CD4-positive, CD25-positive, alpha-beta regulatory T cell (primary cell): ENCODE data around the gene TRDMT1. TPM values are rescaled to one million over a fixed set of nuclear protein-coding genes. Genes with fewer than 3 reads are reported as not detected.

ENCODE experiments used
- ATAC-seq, 2 donors: fragments of 150-1000 bp; cut with Tn5 transposase; one replicate each; pipeline ENCODE4 v1.10.0; 2021; ENCODE audit warnings: low read depth in 2 of 2, moderate number of reproducible peaks in 2 of 2, moderate library complexity in 1 of 2
- DNase-seq, 3 donors: peaks; one replicate each; pipeline versions ENCODE4 v3.0.0 to v3.0.0-alpha.2; 2012 to 2022; ENCODE audit warnings: mixed read lengths in 1 of 3
- H3K27ac ChIP-seq: one replicate; pipeline ENCODE4 v1.7.0; 2013; ENCODE audit warnings: mild to moderate bottlenecking, low read length; ENCODE audit not compliant: insufficient read depth, poor library complexity, severe bottlenecking
- H3K27me3 ChIP-seq: one replicate; pipeline ENCODE4 v1.7.0; 2013; ENCODE audit warnings: low read length; ENCODE audit not compliant: control insufficient read depth, insufficient read depth
- H3K36me3 ChIP-seq: one replicate; pipeline ENCODE4 v1.7.0; 2013; ENCODE audit warnings: mild to moderate bottlenecking, low read length, moderate library complexity; ENCODE audit not compliant: control insufficient read depth, insufficient read depth
- H3K4me1 ChIP-seq: 2 replicates; pipeline ENCODE4 v1.7.0; 2013; ENCODE audit warnings: mild to moderate bottlenecking, low read length; ENCODE audit not compliant: insufficient read depth, control insufficient read depth, poor library complexity, severe bottlenecking
- H3K4me3 ChIP-seq: one replicate; pipeline ENCODE4 v1.7.0; 2013; ENCODE audit warnings: low read depth, mild to moderate bottlenecking, low read length, moderate library complexity
- H3K9me3 ChIP-seq, 2 experiments: 1 replicate in 1 of 2; 2 replicates in 1 of 2; pipeline ENCODE4 v1.7.0; 2013; ENCODE audit warnings: low read length in 2 of 2, mild to moderate bottlenecking in 1 of 2, moderate library complexity in 1 of 2; ENCODE audit not compliant: control insufficient read depth in 2 of 2
- H3K27ac Mint-ChIP-seq, 3 donors: one replicate each; pipeline ENCODE4 v1.8.0; 2020 to 2022; ENCODE audit warnings: mild to moderate bottlenecking in 3 of 3, mixed read lengths in 3 of 3, moderate library complexity in 2 of 3
- H3K27me3 Mint-ChIP-seq: one replicate; pipeline ENCODE4 v1.8.0; 2022; ENCODE audit warnings: mild to moderate bottlenecking, mixed read lengths
- H3K36me3 Mint-ChIP-seq: one replicate; pipeline ENCODE4 v1.8.0; 2020; ENCODE audit warnings: mixed read lengths
- H3K4me1 Mint-ChIP-seq, 4 donors: one replicate each; pipeline ENCODE4 v1.8.0; 2020 to 2022; ENCODE audit warnings: mixed read lengths in 4 of 4, mild to moderate bottlenecking in 1 of 4
- H3K4me3 Mint-ChIP-seq, 4 donors: one replicate each; pipeline ENCODE4 v1.8.0; 2020 to 2022; ENCODE audit warnings: mild to moderate bottlenecking in 4 of 4, mixed read lengths in 4 of 4, moderate library complexity in 3 of 4
- H3K9me3 Mint-ChIP-seq, 7 donors: one replicate each; pipeline ENCODE4 v1.8.0; 2020 to 2022; ENCODE audit warnings: mixed read lengths in 7 of 7, mild to moderate bottlenecking in 3 of 7, moderate library complexity in 2 of 7
- polyA plus RNA-seq, 4 donors: library from polyadenylated mRNA; unstranded; fragments of 300-500 nt; fragmentation: Illumina TruSeq; gene quantifications; one replicate each; pipeline ENCODE4 v1.2.3, GENCODE V29; 2021
- total RNA-seq: library from RNA; stranded (reverse); gene quantifications from one replicate; pipeline ENCODE4 v1.2.3, GENCODE V29; 2022

TRDMT1 gene
- total and polyA plus RNA-seq, 5 donors from 2014 or later, result 5.8 to 12.2 (median 8.2) TPM

DNA sequence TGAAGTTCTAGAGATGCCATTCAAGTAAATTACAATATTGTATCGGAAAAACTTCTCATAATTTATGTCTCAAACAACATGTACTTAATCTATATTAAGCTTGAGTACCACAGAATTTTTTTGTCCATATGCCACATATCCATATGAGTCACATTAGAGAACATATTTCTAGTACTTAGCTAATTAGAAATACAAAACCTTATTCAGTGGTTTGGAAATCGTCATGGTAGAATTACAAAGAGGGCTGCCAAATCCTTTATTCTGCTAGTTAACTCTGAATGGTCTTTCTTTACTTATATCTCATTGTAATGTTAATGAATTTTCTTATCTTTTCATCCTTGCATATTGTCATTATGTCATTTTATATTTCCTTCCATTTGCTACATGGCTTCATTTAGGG, 17.6 kb upstream of the TRDMT1 start:
- H3K27ac Mint-ChIP-seq, result peak overlapping the region in 1 of 3 donors; percentile 34
- ATAC-seq (no peak), DNase-seq (no peak)
- no peaks in the 10 kb centered on the region for H3K9me3 Mint-ChIP-seq
- H3K9me3 ChIP-seq, result no peaks in the 10 kb centered on the region
- H3K36me3 Mint-ChIP-seq, result peaks cover 20% of the 10 kb centered on the region
- no peak overlapping the region for H3K4me3 Mint-ChIP-seq
- no peaks in the 10 kb centered on the region for H3K27me3 ChIP-seq
- peaks cover 6% of the 10 kb centered on the region for H3K36me3 ChIP-seq
- no peaks in the 10 kb centered on the region for H3K27me3 Mint-ChIP-seq
- H3K27ac ChIP-seq, result no peak overlapping the region
- no peak overlapping the region for H3K4me3 ChIP-seq
- peaks cover 16 to 37% (median 24%) of the 10 kb centered on the region in 4 donors for H3K4me1 Mint-ChIP-seq
- H3K4me1 ChIP-seq, result peaks cover 20% of the 10 kb centered on the region

DNA sequence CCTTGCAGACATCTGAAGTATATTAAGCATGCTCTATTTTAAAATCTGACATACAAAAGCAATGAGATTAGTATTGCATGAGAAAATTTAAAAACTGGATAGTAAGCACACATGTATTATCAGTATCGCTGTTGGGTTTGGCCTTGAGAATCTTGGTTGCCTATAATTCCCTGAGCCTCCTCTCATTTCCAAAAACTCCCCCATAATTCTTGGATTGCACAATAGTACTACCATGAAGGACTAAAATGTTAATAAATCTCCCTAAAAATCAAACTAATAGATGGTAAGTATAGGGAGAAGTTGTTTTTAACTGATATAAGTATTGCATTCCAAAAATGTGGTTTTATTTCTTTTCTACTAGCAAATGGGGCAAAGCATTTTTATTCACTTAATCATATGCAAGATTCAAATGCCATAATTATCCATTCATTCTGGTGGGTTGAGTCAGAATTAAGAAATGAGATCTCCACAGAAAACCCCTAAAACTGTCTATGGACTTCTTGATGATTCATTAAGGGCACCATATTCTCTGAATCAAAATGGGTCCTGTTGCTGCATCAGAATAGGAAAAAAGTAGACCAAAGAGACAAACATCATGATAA, 16.3 kb upstream of the TRDMT1 start:
- H3K36me3 ChIP-seq, result peaks cover 9% of the 10 kb centered on the region
- peaks cover 15% of the 10 kb centered on the region for H3K36me3 Mint-ChIP-seq
- H3K27ac ChIP-seq, result no peak overlapping the region
- peak overlapping the region in 1 of 3 donors; percentile 82 for H3K27ac Mint-ChIP-seq
- no peaks in the 10 kb centered on the region for H3K27me3 ChIP-seq
- H3K9me3 Mint-ChIP-seq, result no peaks in the 10 kb centered on the region
- no peak overlapping the region for H3K4me3 Mint-ChIP-seq
- no peaks in the 10 kb centered on the region for H3K9me3 ChIP-seq
- no peak overlapping the region for H3K4me3 ChIP-seq
- no peaks in the 10 kb centered on the region for H3K27me3 Mint-ChIP-seq
- H3K4me1 ChIP-seq, result peaks cover 16% of the 10 kb centered on the region
- no peak for ATAC-seq
- DNase-seq, result no peak
- H3K4me1 Mint-ChIP-seq, result peaks cover 16 to 25% (median 22%) of the 10 kb centered on the region in 4 donors

DNA sequence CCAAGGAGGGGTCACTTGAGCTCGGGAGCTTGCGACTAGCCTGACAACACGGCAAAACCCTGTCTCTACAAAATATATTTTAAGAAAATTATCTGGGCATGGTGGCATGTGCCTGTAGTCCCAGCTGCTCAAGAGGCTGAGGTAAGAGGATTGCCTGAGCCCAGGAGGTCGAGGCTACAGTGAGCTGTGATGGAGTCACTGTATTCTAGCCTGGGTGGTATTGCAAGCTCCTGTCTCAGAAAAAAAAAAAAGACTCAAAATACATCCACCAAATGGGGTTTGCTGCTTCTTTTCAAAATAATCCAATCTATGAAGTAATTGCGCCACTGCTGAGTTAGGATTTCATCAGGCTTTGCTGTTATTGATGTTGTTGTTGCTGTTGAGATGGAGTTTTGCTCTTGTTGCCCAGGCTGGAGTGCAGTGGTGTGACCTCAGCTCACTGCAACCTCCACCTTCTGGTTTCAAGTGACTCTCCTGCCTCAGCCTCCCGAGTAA, 15.5 kb upstream of the TRDMT1 start:
- DNase-seq (no peak), ATAC-seq (no peak)
- Mint-ChIP-seq H3K9me3 (no peaks in the 10 kb centered on the region), H3K27me3 (no peaks in the 10 kb centered on the region), H3K4me3 (no peak overlapping the region), H3K4me1 (peaks cover 13 to 29% (median 19%) of the 10 kb centered on the region in 4 donors), H3K27ac (peak overlapping the region; percentile 38 to 82 (median 68)), H3K36me3 (peaks cover 12% of the 10 kb centered on the region)
- H3K9me3 ChIP-seq, result no peaks in the 10 kb centered on the region
- H3K4me1 ChIP-seq, result peaks cover 16% of the 10 kb centered on the region
- H3K27ac ChIP-seq, result peak overlapping the region; percentile 72
- no peak overlapping the region for H3K4me3 ChIP-seq
- H3K36me3 ChIP-seq, result peaks cover 9% of the 10 kb centered on the region
- H3K27me3 ChIP-seq, result no peaks in the 10 kb centered on the region

DNA sequence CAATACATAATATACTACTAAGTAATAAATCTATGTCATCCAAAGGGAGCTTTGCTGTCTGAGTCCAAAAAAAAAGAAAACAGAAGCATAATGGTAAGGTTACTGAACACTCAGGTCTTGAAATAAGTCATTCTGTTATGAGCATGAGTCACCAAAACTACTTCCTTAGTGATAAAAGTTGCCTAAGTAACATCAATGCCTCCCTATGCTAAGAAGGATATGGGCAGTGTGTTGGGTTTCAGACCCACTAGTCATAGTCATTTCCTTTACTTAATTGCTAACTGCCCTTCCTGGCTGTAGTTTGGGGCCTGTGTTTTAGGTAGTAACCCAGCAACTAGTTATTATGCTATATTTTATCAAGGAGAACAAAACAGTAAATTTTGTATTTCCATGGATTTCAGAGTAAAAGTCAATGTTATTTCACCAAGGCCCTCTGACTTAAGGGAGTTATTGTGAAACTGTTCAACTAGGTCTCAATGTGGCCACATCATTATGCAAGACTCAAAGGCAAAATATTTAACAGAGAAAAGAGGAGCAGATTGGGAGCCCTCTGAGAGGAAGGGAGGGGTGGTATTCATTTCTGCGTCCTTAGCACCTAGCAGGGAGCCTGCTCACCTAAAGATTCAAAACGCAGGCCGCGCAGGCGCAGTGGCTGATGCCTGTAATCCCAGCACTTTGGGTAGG, 14.9 kb upstream of the TRDMT1 start:
- H3K9me3 Mint-ChIP-seq, result no peaks in the 10 kb centered on the region
- peak overlapping the region in 1 of 4 donors; percentile 32 for H3K4me3 Mint-ChIP-seq
- Histone ChIP-seq H3K27ac (peak overlapping the region; percentile 72), H3K27me3 (no peaks in the 10 kb centered on the region), H3K4me1 (peaks cover 16% of the 10 kb centered on the region), H3K36me3 (peaks cover 9% of the 10 kb centered on the region), H3K9me3 (no peaks in the 10 kb centered on the region), H3K4me3 (no peak overlapping the region)
- peak overlapping the region; percentile 53 to 82 (median 68) for H3K27ac Mint-ChIP-seq
- ATAC-seq (peak; percentile 97), DNase-seq (peak; percentile 13 to 88 (median 31))
- H3K36me3 Mint-ChIP-seq, result peaks cover 12% of the 10 kb centered on the region
- H3K27me3 Mint-ChIP-seq, result no peaks in the 10 kb centered on the region
- peaks cover 13 to 29% (median 18%) of the 10 kb centered on the region in 4 donors for H3K4me1 Mint-ChIP-seq

DNA sequence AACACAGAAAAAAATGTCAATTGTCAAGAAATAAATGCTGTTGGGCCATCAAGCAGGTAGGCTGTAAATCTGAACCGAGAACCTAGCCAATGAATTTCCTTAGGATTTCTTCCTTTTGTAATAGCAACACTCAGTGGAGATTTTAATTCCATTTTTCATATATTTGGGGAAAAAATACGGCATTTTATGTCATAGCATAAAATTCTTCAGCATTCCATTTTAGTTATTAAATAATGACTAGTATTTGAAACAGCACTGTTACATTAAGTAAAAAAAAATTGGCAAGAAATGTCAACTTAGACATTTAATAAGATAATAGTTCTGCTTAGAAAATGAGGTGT, 14.3 kb upstream of the TRDMT1 start:
- H3K27me3 ChIP-seq, result no peaks in the 10 kb centered on the region
- H3K9me3 ChIP-seq, result no peaks in the 10 kb centered on the region
- no peaks in the 10 kb centered on the region for H3K9me3 Mint-ChIP-seq
- H3K4me3 Mint-ChIP-seq, result no peak overlapping the region
- peaks cover 16% of the 10 kb centered on the region for H3K4me1 ChIP-seq
- H3K4me3 ChIP-seq, result no peak overlapping the region
- peaks cover 12 to 24% (median 14%) of the 10 kb centered on the region in 4 donors for H3K4me1 Mint-ChIP-seq
- peak overlapping the region; percentile 53 to 82 (median 68) for H3K27ac Mint-ChIP-seq
- no peak for ATAC-seq
- H3K36me3 Mint-ChIP-seq, result peaks cover 12% of the 10 kb centered on the region
- H3K36me3 ChIP-seq, result peaks cover 9% of the 10 kb centered on the region
- no peak for DNase-seq
- peak overlapping the region; percentile 60 for H3K27ac ChIP-seq
- no peaks in the 10 kb centered on the region for H3K27me3 Mint-ChIP-seq

DNA sequence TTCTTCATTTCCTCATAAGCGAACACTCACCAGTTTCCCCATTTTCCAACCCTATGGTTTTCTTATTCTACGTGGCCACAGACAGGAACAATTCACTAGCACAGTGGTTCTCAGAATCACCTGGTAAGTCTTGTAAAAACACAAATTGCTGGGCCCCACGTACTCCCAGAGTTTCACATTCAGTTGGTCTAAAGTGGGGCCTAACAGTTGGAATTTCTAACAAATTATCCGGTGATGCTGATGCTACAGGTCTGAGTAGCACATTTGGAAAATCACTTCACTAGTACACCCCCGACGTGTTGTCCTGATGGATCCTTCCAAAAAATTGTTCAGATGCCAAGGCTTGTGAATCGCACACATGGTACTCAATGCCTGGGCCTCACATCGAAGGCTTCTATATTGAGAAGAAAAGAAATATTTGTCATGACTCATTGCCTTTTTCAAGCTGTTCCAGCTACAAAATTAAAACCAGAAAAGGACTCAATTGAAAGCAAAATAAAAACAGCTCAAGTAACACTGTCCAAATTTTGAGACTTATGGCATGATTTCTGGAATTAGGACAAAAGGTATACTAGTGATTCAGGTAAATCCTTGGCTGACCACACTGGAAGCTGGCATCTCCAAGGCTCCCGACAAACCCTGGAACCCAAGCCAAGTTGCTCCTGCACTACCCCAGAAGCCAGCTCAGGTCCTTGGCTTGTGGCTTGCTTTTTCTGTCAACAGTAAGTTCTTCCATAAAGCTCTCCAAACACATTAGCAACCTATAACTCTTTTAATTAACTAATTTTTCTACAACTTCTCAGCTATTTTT, 13.7 kb upstream of the TRDMT1 start:
- Histone ChIP-seq H3K36me3 (peaks cover 9% of the 10 kb centered on the region), H3K27me3 (no peaks in the 10 kb centered on the region), H3K27ac (peak overlapping the region; percentile 60), H3K4me3 (no peak overlapping the region), H3K4me1 (peaks cover 16% of the 10 kb centered on the region), H3K9me3 (no peaks in the 10 kb centered on the region)
- Mint-ChIP-seq H3K9me3 (no peaks in the 10 kb centered on the region), H3K27me3 (no peaks in the 10 kb centered on the region), H3K36me3 (peaks cover 12% of the 10 kb centered on the region), H3K27ac (no peak overlapping the region), H3K4me3 (no peak overlapping the region), H3K4me1 (peaks cover 12 to 22% (median 14%) of the 10 kb centered on the region in 4 donors)
- DNase-seq (no peak), ATAC-seq (no peak)

DNA sequence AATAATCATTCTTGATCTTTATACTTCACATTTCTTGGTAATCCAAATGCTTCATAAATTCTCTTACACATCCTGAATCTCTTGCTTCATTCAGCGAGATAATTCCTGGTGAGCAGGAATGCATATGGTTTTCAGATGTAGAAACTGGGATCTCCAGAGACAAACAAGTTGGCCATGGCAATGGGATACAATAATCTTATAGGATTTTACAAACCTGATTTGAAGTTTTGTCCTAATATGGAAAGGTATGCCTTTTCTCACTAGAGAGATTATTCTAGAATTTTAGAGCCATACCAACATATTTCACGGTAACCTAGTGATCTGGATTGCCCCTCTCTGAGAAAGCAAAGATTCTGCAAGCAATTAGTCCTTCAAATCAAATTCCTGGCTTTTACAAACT, 13.1 kb upstream of the TRDMT1 start:
- H3K36me3 ChIP-seq, result peaks cover 9% of the 10 kb centered on the region
- H3K4me3 Mint-ChIP-seq, result no peak overlapping the region
- H3K9me3 Mint-ChIP-seq, result no peaks in the 10 kb centered on the region
- H3K9me3 ChIP-seq, result no peaks in the 10 kb centered on the region
- peaks cover 16% of the 10 kb centered on the region for H3K4me1 ChIP-seq
- H3K27ac Mint-ChIP-seq, result no peak overlapping the region
- H3K27me3 ChIP-seq, result no peaks in the 10 kb centered on the region
- peaks cover 11 to 22% (median 14%) of the 10 kb centered on the region in 4 donors for H3K4me1 Mint-ChIP-seq
- no peak for ATAC-seq
- no peaks in the 10 kb centered on the region for H3K27me3 Mint-ChIP-seq
- no peak overlapping the region for H3K4me3 ChIP-seq
- DNase-seq, result no peak
- no peak overlapping the region for H3K27ac ChIP-seq
- H3K36me3 Mint-ChIP-seq, result peaks cover 12% of the 10 kb centered on the region
